ENCODE data around the gene MYPOP.
A peak's percentile ranks its signal among the peaks of the same experiment; 100 is the strongest.

The MYPOP gene

GRCh38 chr19:45931055-45931454 is 28.6 kb upstream of the MYPOP start:
- TF ChIP-seq SNAI2 (CRISPR knock-in tag; IDR thresholded peaks at IDR 0.05), result no peak
- TF ChIP-seq ZFP30 (CRISPR knock-in tag; IDR thresholded peaks at IDR 0.05), result no peak
- no peak for TF ChIP-seq TOX (CRISPR knock-in tag; IDR thresholded peaks at IDR 0.05; ENCODE audit: borderline replicate concordance)
- TF ChIP-seq, protein P1, sequence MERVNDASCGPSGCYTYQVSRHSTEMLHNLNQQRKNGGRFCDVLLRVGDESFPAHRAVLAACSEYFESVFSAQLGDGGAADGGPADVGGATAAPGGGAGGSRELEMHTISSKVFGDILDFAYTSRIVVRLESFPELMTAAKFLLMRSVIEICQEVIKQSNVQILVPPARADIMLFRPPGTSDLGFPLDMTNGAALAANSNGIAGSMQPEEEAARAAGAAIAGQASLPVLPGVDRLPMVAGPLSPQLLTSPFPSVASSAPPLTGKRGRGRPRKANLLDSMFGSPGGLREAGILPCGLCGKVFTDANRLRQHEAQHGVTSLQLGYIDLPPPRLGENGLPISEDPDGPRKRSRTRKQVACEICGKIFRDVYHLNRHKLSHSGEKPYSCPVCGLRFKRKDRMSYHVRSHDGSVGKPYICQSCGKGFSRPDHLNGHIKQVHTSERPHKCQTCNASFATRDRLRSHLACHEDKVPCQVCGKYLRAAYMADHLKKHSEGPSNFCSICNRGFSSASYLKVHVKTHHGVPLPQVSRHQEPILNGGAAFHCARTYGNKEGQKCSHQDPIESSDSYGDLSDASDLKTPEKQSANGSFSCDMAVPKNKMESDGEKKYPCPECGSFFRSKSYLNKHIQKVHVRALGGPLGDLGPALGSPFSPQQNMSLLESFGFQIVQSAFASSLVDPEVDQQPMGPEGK (CRISPR knock-in tag; IDR thresholded peaks at IDR 0.05; ENCODE audit: borderline replicate concordance), result no peak
- no peak for ATAC-seq

DNA sequence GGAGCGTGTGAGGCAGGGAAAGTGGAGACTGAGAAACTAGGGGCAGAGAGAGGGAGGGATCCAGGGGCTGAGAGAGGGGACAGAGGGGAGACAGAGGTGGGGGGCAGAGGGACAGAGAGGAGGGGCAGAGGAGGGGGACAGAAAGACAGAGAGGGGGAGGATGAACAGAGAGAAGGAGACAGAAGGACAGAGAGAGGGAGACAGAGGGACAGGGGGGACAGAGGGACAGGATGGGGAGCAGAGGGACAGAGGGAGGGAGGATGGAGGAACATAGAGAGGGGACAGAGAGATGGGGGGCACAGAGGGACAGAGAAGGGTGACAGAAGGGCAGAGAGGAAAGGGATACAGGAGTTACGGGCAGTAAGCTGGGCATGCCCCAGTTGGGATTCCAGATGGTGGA is 26.8 kb upstream of the MYPOP start:
- TF ChIP-seq ISL1 (CRISPR knock-in tag; IDR thresholded peaks at IDR 0.05), result no peak
- ATAC-seq, result no peak

- peak; percentile 98 for ATAC-seq
- no peak for TF ChIP-seq CREB5 (CRISPR knock-in tag; IDR thresholded peaks at IDR 0.05; ENCODE audit: low read depth)
- TF ChIP-seq TOX (CRISPR knock-in tag; IDR thresholded peaks at IDR 0.05; ENCODE audit: borderline replicate concordance), result no peak
- TF ChIP-seq OSR1 (CRISPR knock-in tag; IDR thresholded peaks at IDR 0.05), result no peak
- no peak for TF ChIP-seq ZNF70 (CRISPR knock-in tag; IDR thresholded peaks at IDR 0.05)
- TF ChIP-seq, protein P2, sequence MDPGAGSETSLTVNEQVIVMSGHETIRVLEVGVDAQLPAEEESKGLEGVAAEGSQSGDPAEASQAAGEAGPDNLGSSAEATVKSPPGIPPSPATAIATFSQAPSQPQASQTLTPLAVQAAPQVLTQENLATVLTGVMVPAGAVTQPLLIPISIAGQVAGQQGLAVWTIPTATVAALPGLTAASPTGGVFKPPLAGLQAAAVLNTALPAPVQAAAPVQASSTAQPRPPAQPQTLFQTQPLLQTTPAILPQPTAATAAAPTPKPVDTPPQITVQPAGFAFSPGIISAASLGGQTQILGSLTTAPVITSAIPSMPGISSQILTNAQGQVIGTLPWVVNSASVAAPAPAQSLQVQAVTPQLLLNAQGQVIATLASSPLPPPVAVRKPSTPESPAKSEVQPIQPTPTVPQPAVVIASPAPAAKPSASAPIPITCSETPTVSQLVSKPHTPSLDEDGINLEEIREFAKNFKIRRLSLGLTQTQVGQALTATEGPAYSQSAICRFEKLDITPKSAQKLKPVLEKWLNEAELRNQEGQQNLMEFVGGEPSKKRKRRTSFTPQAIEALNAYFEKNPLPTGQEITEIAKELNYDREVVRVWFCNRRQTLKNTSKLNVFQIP (CRISPR knock-in tag; IDR thresholded peaks at IDR 0.05; ENCODE audit: borderline replicate concordance, low read depth), result no peak
- TF ChIP-seq BACH2 (CRISPR knock-in tag; IDR thresholded peaks at IDR 0.05; ENCODE audit: borderline replicate concordance), result no peak
- TF ChIP-seq ZNF565 (CRISPR knock-in tag; conservative IDR thresholded peaks at IDR 0.05; ENCODE audit: low read depth), result no peak
- no peak for TF ChIP-seq SNAI2 (CRISPR knock-in tag; IDR thresholded peaks at IDR 0.05)
- TF ChIP-seq GLIS3 (CRISPR knock-in tag; IDR thresholded peaks at IDR 0.05), result no peak
- TF ChIP-seq CSDC2 (CRISPR knock-in tag; IDR thresholded peaks at IDR 0.05), result no peak
- TF ChIP-seq, protein P1 (CRISPR knock-in tag; IDR thresholded peaks at IDR 0.05; ENCODE audit: borderline replicate concordance), result no peak
- no peak for TF ChIP-seq CSRNP3 (CRISPR knock-in tag; IDR thresholded peaks at IDR 0.05)
- TF ChIP-seq ISL1 (CRISPR knock-in tag; IDR thresholded peaks at IDR 0.05), result no peak
- TF ChIP-seq ZFP3 (CRISPR knock-in tag; IDR thresholded peaks at IDR 0.05), result no peak
- TF ChIP-seq RARB (CRISPR knock-in tag; IDR thresholded peaks at IDR 0.05), result no peak
- no peak for TF ChIP-seq ZFP30 (CRISPR knock-in tag; IDR thresholded peaks at IDR 0.05)
- no peak for TF ChIP-seq TCF4 (CRISPR knock-in tag; IDR thresholded peaks at IDR 0.05; ENCODE audit: borderline replicate concordance)
- TF ChIP-seq ESRRG (CRISPR knock-in tag; IDR thresholded peaks at IDR 0.05), result no peak
- no peak for TF ChIP-seq PPARA (CRISPR knock-in tag; IDR thresholded peaks at IDR 0.05; ENCODE audit: borderline replicate concordance)
- no peak for TF ChIP-seq ARNTL (CRISPR knock-in tag; IDR thresholded peaks at IDR 0.05; ENCODE audit: borderline replicate concordance, low read depth)
Observed at GRCh38 chr19:45927565-45928261, 25.3 kb upstream of the MYPOP start.
